Urinary bladder (tissue), 4 donors: ENCODE data around the gene FAM229B. TPM values are rescaled to one million over a fixed set of nuclear protein-coding genes. Genes with fewer than 3 reads are reported as not detected.
A peak's percentile ranks its signal among the peaks of the same experiment; 100 is the strongest.
"Not testable (repeated sequence)": the region's sequence is repeated elsewhere in the genome, so short reads cannot be mapped to it uniquely, and the experiment has no call there.

Experiments
- DNase-seq: peaks from one replicate; pipeline ENCODE4 v3.0.0-alpha.2; 2015; ENCODE audit errors: extremely low spot score
- H3K27ac ChIP-seq: one replicate; pipeline ENCODE4 v1.5.1; 2013; ENCODE audit warnings: low read depth, mild to moderate bottlenecking, moderate library complexity
- H3K36me3 ChIP-seq: one replicate; pipeline ENCODE4 v1.6.1; 2013; ENCODE audit warnings: mild to moderate bottlenecking, moderate library complexity; ENCODE audit not compliant: insufficient read depth
- H3K4me1 ChIP-seq: one replicate; pipeline ENCODE4 v1.6.1; 2013; ENCODE audit warnings: mild to moderate bottlenecking, moderate library complexity; ENCODE audit not compliant: insufficient read depth
- H3K4me3 ChIP-seq: one replicate; pipeline ENCODE4 v1.5.1; 2013; ENCODE audit warnings: low read depth, low read length
- WGBS: extraction: QIAGEN DNeasy Blood & Tissue Kit; methylation state at CpG from one replicate; pipeline ENCODE4 v1.1.7; 2013; 5-methylcytosine and 5-hydroxymethylcytosine counted together
- polyA plus RNA-seq: library from polyadenylated mRNA; stranded (reverse); fragments of 200-250 nt; gene quantifications from one replicate; pipeline ENCODE4 v1.2.3, GENCODE V29; 2013
- total RNA-seq: library from RNA; depleted of rRNA; stranded (reverse); fragments of >200 nt; gene quantifications from one replicate; pipeline ENCODE4 v1.2.3, GENCODE V29; 2014
- donor health status: healthy with polysubstance abuse.
- donor health status: healthy.

FAM229B gene, protein sequence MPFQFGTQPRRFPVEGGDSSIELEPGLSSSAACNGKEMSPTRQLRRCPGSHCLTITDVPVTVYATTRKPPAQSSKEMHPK
- total RNA-seq (27.8 TPM), polyA plus RNA-seq (25.8 TPM)

- H3K4me3 ChIP-seq = peak within 1 kb of the TSS; percentile 83
- no peaks in the 10 kb centered on the region for H3K4me1 ChIP-seq
- peak; percentile 91 for DNase-seq
- under 1% methylated on average over 60 of the region's 60 CpGs for WGBS
- peak within 1 kb of the TSS; percentile 82 for H3K27ac ChIP-seq
- peaks cover 2% of the 10 kb centered on the region for H3K36me3 ChIP-seq
These were observed at the start of gene FAM229B, which contains the start of gene TUBE1 for GRCh38 chr6:112087136-112087911. FAM229B (plus strand) TSS chr6:112087591; CDS start chr6:112099284, 11,693 bp downstream. TUBE1 (minus strand) TSS chr6:112087482; CDS start chr6:112087434, 48 bp downstream.

- Histone ChIP-seq H3K4me3 (no peak overlapping the region), H3K4me1 (no peaks in the 10 kb centered on the region), H3K36me3 (no peaks in the 10 kb centered on the region), H3K27ac (no peak overlapping the region)
- 40% methylated on average over 8 of the region's 8 CpGs for whole genome bisulfite sequencing
- no peak for DNase-seq
These were observed 49.6 kb upstream of the FAM229B start for GRCh38 chr6:112037783-112038216.

GRCh38 chr6:112038268-112038667 lies 49.1 kb upstream of the FAM229B start:
- 81% methylated on average over 5 of the region's 5 CpGs for WGBS
- no peaks in the 10 kb centered on the region for H3K36me3 ChIP-seq
- no peaks in the 10 kb centered on the region for H3K4me1 ChIP-seq
- H3K27ac ChIP-seq = no peak overlapping the region
- no peak overlapping the region for H3K4me3 ChIP-seq
- DNase-seq = no peak

GRCh38 chr6:112038756-112039430 lies 48.5 kb upstream of the FAM229B start:
- 85% methylated on average over 15 of the region's 15 CpGs for WGBS
- Histone ChIP-seq H3K4me3 (no peak overlapping the region), H3K36me3 (no peaks in the 10 kb centered on the region), H3K4me1 (no peaks in the 10 kb centered on the region), H3K27ac (no peak overlapping the region)
- DNase-seq = no peak

DNA sequence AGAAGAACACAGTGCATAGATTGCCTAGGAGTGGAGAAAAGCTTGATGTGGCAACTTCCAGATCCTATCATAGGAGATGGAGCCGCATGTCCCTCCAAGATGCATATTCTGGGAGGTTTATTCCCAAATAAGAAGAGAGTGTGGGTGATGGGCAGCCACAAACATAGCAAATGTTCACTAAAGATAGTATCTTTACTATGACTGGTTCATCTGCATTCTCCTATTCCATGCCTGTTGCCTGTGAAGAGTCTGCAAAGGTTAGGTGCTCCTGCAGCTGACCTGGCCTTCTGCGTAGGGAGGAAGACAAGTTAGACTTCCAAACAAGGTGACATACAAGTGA lies 48.0 kb upstream of the FAM229B start:
- WGBS = 86% methylated on average over 2 of the region's 2 CpGs
- H3K27ac ChIP-seq = no peak overlapping the region
- no peaks in the 10 kb centered on the region for H3K4me1 ChIP-seq
- no peak overlapping the region for H3K4me3 ChIP-seq
- DNase-seq = no peak
- H3K36me3 ChIP-seq = no peaks in the 10 kb centered on the region

DNA sequence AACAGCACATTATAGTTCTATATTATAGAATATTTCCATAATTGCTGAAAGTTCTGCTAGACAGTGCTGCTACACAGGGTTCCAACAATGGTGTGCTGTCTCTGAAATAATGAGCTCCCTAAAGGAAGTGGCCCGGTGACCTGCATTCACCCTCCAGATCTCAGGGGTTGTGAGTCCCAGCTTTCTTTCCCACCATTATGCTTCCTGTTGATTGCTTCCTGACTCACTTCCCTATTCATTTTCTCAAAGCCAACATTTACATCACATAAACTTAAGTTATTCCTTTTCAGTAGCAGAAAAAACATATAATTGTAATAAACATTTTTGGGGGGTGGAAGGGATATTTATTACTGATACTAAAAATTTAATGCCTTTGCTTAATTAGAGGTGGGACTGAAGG lies 46.4 kb upstream of the FAM229B start:
- WGBS = 74% methylated on average over 1 of the region's 1 CpG
- Histone ChIP-seq H3K36me3 (no peaks in the 10 kb centered on the region), H3K4me3 (no peak overlapping the region), H3K27ac (no peak overlapping the region), H3K4me1 (no peaks in the 10 kb centered on the region)
- DNase-seq = no peak

- DNase-seq = no peak
- no peaks in the 10 kb centered on the region for H3K4me1 ChIP-seq
- no peaks in the 10 kb centered on the region for H3K36me3 ChIP-seq
- 66% methylated on average over 3 of the region's 3 CpGs for WGBS
- H3K4me3 ChIP-seq = no peak overlapping the region
- H3K27ac ChIP-seq = no peak overlapping the region
These were observed 45.9 kb upstream of the FAM229B start for GRCh38 chr6:112041535-112041934.

DNA sequence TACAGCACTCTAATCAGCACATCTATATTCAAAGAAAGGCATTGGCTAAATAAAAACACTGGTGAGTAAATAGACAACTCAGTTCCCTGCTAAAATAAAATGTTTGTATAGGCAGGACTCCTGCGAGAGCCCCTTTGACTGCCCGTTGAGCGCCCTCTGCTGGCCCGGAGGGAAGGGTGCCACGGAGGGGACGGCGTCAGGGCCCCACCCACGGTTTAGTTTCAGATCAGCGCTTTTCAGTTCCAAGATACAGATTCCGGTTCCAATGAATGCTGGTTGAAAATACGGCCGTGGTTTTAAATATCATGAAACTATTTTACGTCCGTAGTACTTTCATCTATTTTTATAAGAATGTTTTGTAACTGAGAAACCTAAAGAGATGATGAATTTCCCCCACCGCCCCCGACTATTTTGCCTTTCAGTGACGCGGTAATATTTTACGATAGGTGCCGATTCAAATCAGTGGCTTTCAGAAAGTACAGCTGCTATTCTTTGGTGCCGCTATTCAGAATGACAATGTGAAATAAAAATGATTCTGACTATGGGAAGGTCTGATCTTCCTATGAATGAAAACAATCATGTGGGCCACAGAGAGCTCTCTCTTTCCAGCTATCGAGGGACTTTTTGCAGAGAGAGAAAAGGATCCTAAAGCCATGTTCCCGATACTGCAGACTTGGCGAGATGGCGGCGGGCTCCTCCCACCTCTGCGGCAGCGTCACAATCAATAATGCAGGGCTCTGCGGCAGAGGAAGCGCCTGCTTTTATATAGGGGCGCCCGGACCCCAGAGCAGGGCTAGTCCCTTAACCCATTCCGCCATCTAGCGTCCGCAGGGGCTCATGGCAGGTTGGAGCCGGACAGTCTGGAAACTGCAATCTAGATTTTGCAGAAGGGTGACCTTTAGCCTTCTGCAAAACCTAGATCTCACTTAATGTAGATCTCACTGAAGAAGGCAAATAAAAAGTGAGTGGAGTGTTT lies 44.1 kb upstream of the FAM229B start:
- H3K4me1 ChIP-seq = no peaks in the 10 kb centered on the region
- no peaks in the 10 kb centered on the region for H3K36me3 ChIP-seq
- peak; percentile 87 for DNase-seq
- under 1% methylated on average over 36 of the region's 36 CpGs for WGBS
- peak overlapping the region; percentile 39 for H3K4me3 ChIP-seq
- H3K27ac ChIP-seq = peak overlapping the region; percentile 41

DNA sequence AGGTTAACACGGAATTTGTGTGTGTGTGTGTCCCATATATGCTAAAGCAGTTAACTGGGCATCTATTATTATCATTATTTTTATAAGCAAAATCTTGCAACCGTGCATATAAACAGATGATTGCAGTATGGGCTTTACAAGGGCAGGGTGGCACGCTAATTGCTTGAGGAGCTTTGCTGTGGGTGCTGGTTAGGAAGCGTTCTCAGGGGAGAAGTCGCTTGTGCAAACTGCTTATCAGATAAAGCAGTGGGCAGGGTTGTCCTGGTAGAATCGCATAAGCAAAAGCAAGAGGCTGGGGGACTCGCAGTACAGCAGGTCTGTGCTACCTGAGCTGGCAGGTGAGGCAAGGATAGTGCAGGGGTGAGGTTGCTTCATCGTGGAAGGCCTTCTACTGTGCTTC lies 43.2 kb upstream of the FAM229B start:
- WGBS = 65% methylated on average over 8 of the region's 8 CpGs
- Histone ChIP-seq H3K36me3 (no peaks in the 10 kb centered on the region), H3K4me1 (no peaks in the 10 kb centered on the region), H3K4me3 (no peak overlapping the region), H3K27ac (no peak overlapping the region)
- DNase-seq = no peak

DNA sequence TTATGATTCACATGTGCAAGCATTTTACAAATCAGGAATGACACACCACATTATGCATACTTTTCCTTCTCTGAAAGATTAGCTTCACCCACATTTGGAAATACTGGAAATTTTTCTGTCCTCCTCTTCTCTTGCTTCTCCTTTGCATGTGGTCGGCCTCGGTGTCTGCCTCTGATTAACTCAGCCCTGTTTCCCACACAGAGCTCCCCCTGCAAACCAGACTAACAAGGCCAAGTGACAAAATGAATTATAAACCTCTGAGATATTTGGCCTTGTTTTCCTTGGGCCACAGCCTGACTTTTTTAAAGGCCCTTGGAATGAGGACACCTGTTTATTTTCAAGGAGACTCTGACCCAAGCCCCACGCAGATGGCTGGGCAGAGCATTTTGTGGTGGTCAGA lies 42.5 kb upstream of the FAM229B start:
- Histone ChIP-seq H3K4me1 (no peaks in the 10 kb centered on the region), H3K4me3 (no peak overlapping the region), H3K27ac (no peak overlapping the region), H3K36me3 (no peaks in the 10 kb centered on the region)
- WGBS = 46% methylated on average over 3 of the region's 3 CpGs
- DNase-seq = no peak

DNA sequence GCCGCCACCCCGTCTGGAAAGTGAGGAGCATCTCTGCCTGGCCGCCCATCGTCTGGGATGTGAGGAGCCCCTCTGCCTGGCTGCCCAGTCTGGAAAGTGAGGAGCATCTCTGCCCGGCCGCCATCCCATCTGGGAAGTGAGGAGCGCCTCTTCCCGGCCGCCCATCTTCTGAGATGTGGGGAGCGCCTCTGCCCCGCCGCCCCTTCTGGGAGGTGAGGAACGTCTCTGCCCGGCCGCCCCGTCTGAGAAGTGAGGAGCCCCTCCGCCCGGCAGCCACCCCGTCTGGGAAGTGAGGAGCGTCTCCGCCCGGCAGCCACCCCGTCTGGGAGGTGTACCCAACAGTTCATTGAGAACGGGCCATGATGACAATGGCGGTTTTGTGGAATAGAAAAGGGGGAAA lies 39.9 kb upstream of the FAM229B start:
- WGBS = 96% methylated on average over 25 of the region's 25 CpGs
- DNase-seq, H3K4me1 ChIP-seq, H3K4me3 ChIP-seq, H3K36me3 ChIP-seq, H3K27ac ChIP-seq: not testable (repeated sequence)

- Histone ChIP-seq H3K4me1 (no peaks in the 10 kb centered on the region), H3K36me3 (no peaks in the 10 kb centered on the region), H3K4me3 (no peak overlapping the region), H3K27ac (no peak overlapping the region)
- 88% methylated on average over 6 of the region's 6 CpGs for WGBS
- no peak for DNase-seq
These were observed 38.2 kb upstream of the FAM229B start for GRCh38 chr6:112049026-112049799.

DNA sequence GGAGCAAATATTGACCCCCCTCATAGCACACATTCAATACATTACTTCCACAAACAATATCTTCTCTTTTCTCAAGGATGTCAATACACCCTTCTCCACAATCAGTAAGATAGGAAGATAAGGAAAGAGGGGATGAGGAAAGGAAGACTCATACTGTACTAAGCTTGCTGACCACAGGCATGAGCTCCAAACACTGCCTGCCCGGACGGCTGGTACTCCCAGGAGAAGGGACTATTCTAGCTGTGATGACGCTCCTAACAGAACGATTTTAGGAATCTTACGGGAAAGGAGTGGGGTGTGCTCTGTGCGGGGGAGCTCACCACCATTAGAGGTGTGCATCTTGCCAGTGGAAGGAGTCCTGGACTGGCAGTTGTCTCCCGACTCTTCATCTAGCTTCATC lies 37.4 kb upstream of the FAM229B start:
- no peak for DNase-seq
- H3K4me1 ChIP-seq = no peaks in the 10 kb centered on the region
- no peaks in the 10 kb centered on the region for H3K36me3 ChIP-seq
- WGBS = 93% methylated on average over 7 of the region's 7 CpGs
- H3K4me3 ChIP-seq = no peak overlapping the region
- H3K27ac ChIP-seq = no peak overlapping the region
